ENCODE measurements around the gene SLC6A4. TPM values are rescaled to one million over a fixed set of nuclear protein-coding genes. Genes with fewer than 3 reads are reported as not detected.

The SLC6A4 gene
- total and polyA plus RNA-seq, 2 donors (not counting 3 experiments of a cell fraction or from before 2014, with no cell fraction given), result 0.25 TPM; not detected in 1

DNA sequence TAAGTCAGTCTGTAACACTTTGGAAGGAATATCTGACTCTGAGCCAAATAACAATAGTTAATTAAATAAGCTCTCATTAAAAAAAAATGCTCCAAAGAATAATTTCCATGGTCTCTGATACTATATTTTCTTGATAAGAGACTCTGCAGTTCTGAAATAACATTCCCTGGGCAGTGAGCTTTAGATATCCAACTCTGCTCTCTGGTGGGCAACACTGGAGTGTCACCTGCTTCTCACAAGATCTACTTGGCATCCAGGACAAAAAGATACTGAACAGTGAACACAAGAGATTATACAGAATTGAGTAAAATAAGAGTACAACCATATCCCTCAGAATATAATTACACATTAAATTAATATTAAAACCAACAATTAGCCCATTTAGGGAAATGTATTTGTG is 42.5 kb upstream of the SLC6A4 start:
- ChIA-PET CTCF (interaction anchor here (0.6 to 3.6 kb wide), 23 partner anchors 13 to 185 kb away, joined by 3 to 76 read pairs (median 5); partner anchors contain the start of gene SLC6A4), POLR2A (no interaction called here)
- no peaks in the 10 kb centered on the region for H3K4me1 ChIP-seq (ENCODE audit: control insufficient read depth, extremely low read depth, insufficient read depth, low read length)
- intact Hi-C loops (cut with micrococcal nuclease) (loop anchor here (1.0 kb wide), 2 partner anchors 153 to 174 kb away; no protein-coding TSS in a partner anchor), dilution Hi-C loops (cut with MboI; ENCODE audit: extremely low pct_ligation_motif_present, low sequenced_read_pairs) (no loop called here)
- H3K4me3 ChIP-seq (replicated peaks in 1 of 3; ENCODE audit: insufficient read depth in 1 of 3, low read depth in 1 of 3, low read length in 3 of 3), result no peak overlapping the region
- no peaks in the 10 kb centered on the region for H3K9me1 ChIP-seq (replicated peaks; ENCODE audit: control insufficient read depth, extremely low read depth, insufficient read depth, low read length)
- H3K79me2 ChIP-seq (ENCODE audit: control insufficient read depth, insufficient read depth, low read length), result no peaks in the 10 kb centered on the region
- H4K20me1 ChIP-seq (replicated peaks; ENCODE audit: control insufficient read depth, extremely low read depth, insufficient read depth, low read length), result no peaks in the 10 kb centered on the region
- peak; percentile 85 for DNase-seq (ENCODE audit: low read depth, low spot score)
- BruUV-seq (replicated peaks), result no TSS peak
- no peak overlapping the region for H3K9ac ChIP-seq (replicated peaks; ENCODE audit: extremely low read depth, insufficient read depth, low read length)
- H2AFZ ChIP-seq (ENCODE audit: low read depth, low read length), result no peak overlapping the region
- peak; percentile 43 for FAIRE-seq
- peaks cover 7 to 13% of the 10 kb centered on the region in 2 experiments for H3K36me3 ChIP-seq (ENCODE audit: control insufficient read depth in 2 of 2, extremely low read depth in 1 of 2, insufficient read depth in 2 of 2, low read length in 2 of 2)
- no peak overlapping the region for H3K4me2 ChIP-seq (ENCODE audit: insufficient read depth, low read length)
- no peaks in the 10 kb centered on the region for H3K27me3 ChIP-seq (ENCODE audit: control insufficient read depth in 2 of 2, insufficient read depth in 2 of 2, low read length in 2 of 2)
- no peaks in the 10 kb centered on the region for H3K9me3 ChIP-seq (replicated peaks; ENCODE audit: control insufficient read depth, insufficient read depth, low read length)
- no peak overlapping the region for H3K27ac ChIP-seq (ENCODE audit: insufficient read depth, low read depth, low read length)
- TF ChIP-seq CTCF (IDR thresholded peaks at IDR 0.05; ENCODE audit: extremely low read depth in 1 of 2, insufficient read depth in 1 of 2, low read depth in 1 of 2, low read length in 2 of 2), result peak; percentile 46 to 55
- no peak for TF ChIP-seq GATA2 (IDR thresholded peaks at IDR 0.05; ENCODE audit: insufficient read depth, insufficient read length, low read depth, low read length)
- no peak for TF ChIP-seq JUN (IDR thresholded peaks at IDR 0.05; ENCODE audit: borderline replicate concordance, insufficient read depth, insufficient read length, low read depth)
- TF ChIP-seq MYC (IDR thresholded peaks at IDR 0.05; ENCODE audit: low read depth, low read length), result no peak
- TF ChIP-seq FOS (IDR thresholded peaks at IDR 0.05; ENCODE audit: borderline replicate concordance, insufficient read depth, low read length), result no peak
- no peak for TF ChIP-seq POLR2A (IDR thresholded peaks at IDR 0.05; ENCODE audit: low read depth, low read length)
- no peak for TF ChIP-seq EZH2 (IDR thresholded peaks at IDR 0.05; ENCODE audit: borderline replicate concordance, low read depth, low read length, severe bottlenecking)
- TF ChIP-seq POLR2AphosphoS5 (IDR thresholded peaks at IDR 0.05; ENCODE audit: insufficient read depth, low read depth, low read length), result no peak
- TF ChIP-seq MAX (IDR thresholded peaks at IDR 0.05; ENCODE audit: insufficient read depth, insufficient read length), result no peak
